HCT116 (cell line): ENCODE results near the gene FGF1.

Experiments used
- CTCF ChIP-seq, 3 experiments: fragments of 200-600 bp in 1 of 3; sonication (generic) in 1 of 3; IDR thresholded peaks in 2 of 3; conservative IDR thresholded peaks in 1 of 3; 2 replicates each; pipeline ENCODE4 v1.5.1; 2012 to 2017; ENCODE audit warnings: low read depth in 2 of 3, low read length in 2 of 3, antibody characterized with exemption in 1 of 3, borderline replicate concordance in 1 of 3, control low read depth in 1 of 3, mild to moderate bottlenecking in 1 of 3, mixed read lengths in 1 of 3, mixed run types in 1 of 3, moderate library complexity in 1 of 3; ENCODE audit not compliant: insufficient read depth in 1 of 3
- EZH2 ChIP-seq: fragments of 200-600 bp; sonication (generic); IDR thresholded peaks from 2 replicates; pipeline ENCODE4 v1.6.1; 2017; ENCODE audit warnings: antibody characterized with exemption, mixed run types
- EZH2phosphoT487 ChIP-seq: fragments of 200-600 bp; IDR thresholded peaks from 2 replicates; pipeline ENCODE4 v1.6.1; 2018; ENCODE audit warnings: antibody characterized with exemption, borderline replicate concordance
- MAX ChIP-seq: IDR thresholded peaks from 2 replicates; pipeline ENCODE4 v1.6.1; 2012
- RAD21 ChIP-seq: IDR thresholded peaks from 2 replicates; pipeline ENCODE4 v1.6.1; 2012; ENCODE audit warnings: low read depth, mild to moderate bottlenecking
- SIN3A ChIP-seq: IDR thresholded peaks from 2 replicates; pipeline ENCODE4 v1.6.1; 2012; ENCODE audit warnings: low read depth
- SP1 ChIP-seq: IDR thresholded peaks from 2 replicates; pipeline ENCODE4 v1.6.1; 2012; ENCODE audit warnings: low read depth
- YY1 ChIP-seq: IDR thresholded peaks from 2 replicates; pipeline ENCODE4 v1.6.1; 2011; ENCODE audit warnings: low read length, low read depth, moderate library complexity, mild to moderate bottlenecking; ENCODE audit not compliant: insufficient replicate concordance; ENCODE audit errors: extremely low read depth
- ZFX ChIP-seq: fragments of 450-650 bp; IDR thresholded peaks from 2 replicates; pipeline ENCODE4 v1.6.1; 2017
- ZNF274 ChIP-seq: fragments of 200-500 bp; sonication (Bioruptor generic); IDR thresholded peaks from 2 replicates; pipeline ENCODE4 v1.6.1; 2014; ENCODE audit warnings: mild to moderate bottlenecking, low read depth, low read length, inconsistent platforms

- TF ChIP-seq ZFX (no peak), CTCF (IDR thresholded peaks at IDR 0.05 in 2 of 3, conservative IDR thresholded peaks at IDR 0.05 in 1 of 3; ENCODE audit: borderline replicate concordance in 1 of 3, insufficient read depth in 1 of 3, low read depth in 2 of 3, low read length in 2 of 3) (no peak), SIN3A (no peak), SP1 (no peak), RAD21 (no peak), ZNF274 (no peak), MAX (no peak), EZH2phosphoT487 (no peak), EZH2 (no peak), YY1 (no peak)
These were observed 49.8 kb downstream of the FGF1 start for GRCh38 chr5:142636093-142636492.
